Measurements from ENCODE around the gene HSPB6.
A peak's percentile ranks its signal among the peaks of the same experiment; 100 is the strongest.
"Not testable (repeated sequence)": the region's sequence is repeated elsewhere in the genome, so short reads cannot be mapped to it uniquely, and the experiment has no call there.

Gene HSPB6

GRCh38 chr19:35786299-35787160, 29.7 kb upstream of the HSPB6 start:
- no peak for DNase-seq (ENCODE audit: low read depth)

- DNase-seq (ENCODE audit: low read depth): no peak
Measured at GRCh38 chr19:35785339-35785627, 28.5 kb upstream of the HSPB6 start.

- DNase-seq (ENCODE audit: low read depth): no peak
Measured at GRCh38 chr19:35784503-35785338, 27.9 kb upstream of the HSPB6 start.

GRCh38 chr19:35783469-35784434, 26.9 kb upstream of the HSPB6 start:
- DNase-seq (ENCODE audit: low read depth): no peak

GRCh38 chr19:35782589-35782988, 25.8 kb upstream of the HSPB6 start:
- DNase-seq (ENCODE audit: low read depth): no peak

GRCh38 chr19:35781650-35782049, 24.8 kb upstream of the HSPB6 start:
- no peak for DNase-seq (ENCODE audit: low read depth)

GRCh38 chr19:35780717-35781116, 23.9 kb upstream of the HSPB6 start:
- no peak for DNase-seq (ENCODE audit: low read depth)

GRCh38 chr19:35780058-35780457, 23.2 kb upstream of the HSPB6 start:
- no peak for DNase-seq (ENCODE audit: low read depth)

- DNase-seq (ENCODE audit: low read depth): no peak
Measured at GRCh38 chr19:35779033-35779432, 22.2 kb upstream of the HSPB6 start.

- DNase-seq (ENCODE audit: low read depth): no peak
Measured at GRCh38 chr19:35777961-35778360, 21.1 kb upstream of the HSPB6 start.

- DNase-seq (ENCODE audit: low read depth): no peak
Measured at GRCh38 chr19:35777086-35777841, 20.4 kb upstream of the HSPB6 start.

GRCh38 chr19:35776102-35776788, 19.4 kb upstream of the HSPB6 start:
- DNase-seq (ENCODE audit: low read depth): no peak

GRCh38 chr19:35775298-35776101, 18.7 kb upstream of the HSPB6 start, which contains the start of gene ARHGAP33:
TSS of gene ARHGAP33 (plus strand) at chr19:35775564. CDS start at chr19:35775659, 95 bp downstream.
- peak; percentile 97 for DNase-seq (ENCODE audit: low read depth)

GRCh38 chr19:35775046-35775297, 18.1 kb upstream of the HSPB6 start:
- DNase-seq (ENCODE audit: low read depth): no peak

GRCh38 chr19:35774274-35775045, 17.6 kb upstream of the HSPB6 start:
- no peak for DNase-seq (ENCODE audit: low read depth)

- no peak for DNase-seq (ENCODE audit: low read depth)
Measured at GRCh38 chr19:35773020-35773806, 16.4 kb upstream of the HSPB6 start.

- not testable (repeated sequence) for DNase-seq (ENCODE audit: low read depth)
Measured at GRCh38 chr19:35772362-35772761, 15.5 kb upstream of the HSPB6 start.

- no peak for DNase-seq (ENCODE audit: low read depth)
Measured at GRCh38 chr19:35768082-35768421, 11.2 kb upstream of the HSPB6 start.
